Spleen (tissue), 7 donors: ENCODE data around the gene OLR1.

Experiments
- CTCF ChIP-seq, 11 experiments: fragments of 200-600 bp in 7 of 11; fragments of 450-650 bp in 4 of 11; sonication (generic) in 4 of 11; IDR thresholded peaks in 8 of 11; conservative IDR thresholded peaks in 3 of 11; 1 replicate in 7 of 11; 2 replicates in 4 of 11; pipeline versions ENCODE4 v1.4.0 to v1.8.0; 2016 to 2021; ENCODE audit warnings: antibody characterized with exemption in 11 of 11, inconsistent platforms in 4 of 11, mild to moderate bottlenecking in 1 of 11
- POLR2A ChIP-seq, 3 donors: fragments of 450-650 bp; IDR thresholded peaks; one replicate each; pipeline ENCODE4 v1.5.1; 2017; ENCODE audit warnings: antibody characterized with exemption in 3 of 3, mild to moderate bottlenecking in 1 of 3
- POLR2AphosphoS5 ChIP-seq, 3 donors: sonication (generic); formaldehyde crosslinking; IDR thresholded peaks; one replicate each; pipeline ENCODE4 v1.5.1; 2017; ENCODE audit warnings: antibody characterized with exemption in 3 of 3
- donor health status: DM: no; HTN: no; CAD: no; lungs with moderate emphysema.
- donor health status: DM: no; HTN: no; CAD: no.
- donor health status: DM: no; HTN: no; CAD: no.

DNA sequence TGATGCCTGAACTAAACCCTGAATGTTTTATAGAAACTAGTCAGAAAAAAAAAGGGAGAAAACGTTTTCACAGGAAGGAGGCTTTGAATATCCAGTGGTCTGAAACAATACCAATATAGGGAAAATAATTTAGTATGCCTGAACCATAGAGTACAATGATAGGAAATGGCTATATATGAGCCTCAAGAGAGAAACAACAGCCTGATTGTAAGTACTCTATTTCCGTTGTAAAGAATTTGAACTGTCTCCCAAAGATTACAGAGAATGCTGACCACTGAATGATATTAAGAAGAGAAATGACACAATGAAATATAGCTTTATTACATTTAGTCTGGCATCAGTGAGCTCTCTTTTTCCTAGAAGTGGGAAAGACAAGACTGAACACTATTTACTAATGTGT is 35.2 kb upstream of the OLR1 start:
- no peak for TF ChIP-seq CTCF (IDR thresholded peaks at IDR 0.05 in 8 of 11, conservative IDR thresholded peaks at IDR 0.05 in 3 of 11)
- no peak for TF ChIP-seq POLR2A (IDR thresholded peaks at IDR 0.05)
- TF ChIP-seq POLR2AphosphoS5 (IDR thresholded peaks at IDR 0.05), result no peak
